Panc1 (cell line): ENCODE data around the gene B4GALT5. TPM values are rescaled to one million over a fixed set of nuclear protein-coding genes. Genes with fewer than 3 reads are reported as not detected.

Experiments
- ATAC-seq: fragments of 200-7000 bp; cut with Tn5 transposase; 2 replicates; pipeline ENCODE4 v1.9.1; 2020; ENCODE audit warnings: mild to moderate bottlenecking, moderate library complexity
- BruUV-seq: library from RNA; stranded (reverse); fragments of 400-500 nt; replicated peaks from 2 replicates; lab custom pipeline; 2021; lab: Mats Ljungman, UMichigan
- CTCF ChIA-PET: fragments of 300-600 bp; sonication (Branson Sonifier 250); formaldehyde crosslinking; loops from one replicate; lab custom pipeline; 2022; ENCODE audit warnings: antibody characterized with exemption; lab: Charles Lee
- POLR2A ChIA-PET: fragments of 300-600 bp; sonication (Branson Sonifier 250); formaldehyde crosslinking; loops from one replicate; lab custom pipeline; 2022; ENCODE audit warnings: antibody characterized with exemption; lab: Charles Lee
- DNase-seq: peaks from one replicate; pipeline ENCODE4 v3.0.0-alpha.2; 2010; ENCODE audit warnings: low read depth, low spot score
- H3K27ac ChIP-seq: 2 replicates; pipeline ENCODE4 v1.5.1; 2011; ENCODE audit warnings: mild to moderate bottlenecking, low read length, inconsistent platforms
- H3K27me3 ChIP-seq: fragments of 200-500 bp; sonication (Bioruptor generic); 2 replicates; pipeline ENCODE4 v1.6.0; 2014; ENCODE audit warnings: low read length, inconsistent platforms; ENCODE audit not compliant: control insufficient read depth, insufficient read depth
- H3K36me3 ChIP-seq: fragments of 200-500 bp; sonication (Bioruptor generic); 2 replicates; pipeline ENCODE4 v1.5.1; 2014; ENCODE audit warnings: inconsistent platforms, mild to moderate bottlenecking, low read length, moderate library complexity; ENCODE audit not compliant: control insufficient read depth, insufficient read depth
- H3K4me1 ChIP-seq: 2 replicates; pipeline ENCODE4 v1.5.1; 2011; ENCODE audit warnings: inconsistent platforms, mild to moderate bottlenecking, low read length, moderate library complexity; ENCODE audit not compliant: control insufficient read depth, insufficient read depth
- H3K4me3 ChIP-seq, 2 experiments: 2 replicates each; pipeline ENCODE4 v1.5.1; 2011 to 2012; ENCODE audit warnings: low read depth in 2 of 2, low read length in 2 of 2, mild to moderate bottlenecking in 2 of 2, inconsistent platforms in 1 of 2, moderate library complexity in 1 of 2
- H3K9me3 ChIP-seq: fragments of 200-500 bp; sonication (Bioruptor generic); 2 replicates; pipeline ENCODE4 v1.5.1; 2014; ENCODE audit warnings: low read depth, mild to moderate bottlenecking, inconsistent platforms, low read length, moderate library complexity; ENCODE audit not compliant: control insufficient read depth, insufficient read depth
- CTCF ChIP-seq: fragments of 450-650 bp; IDR thresholded peaks from 2 replicates; pipeline ENCODE4 v1.5.1; 2017; ENCODE audit warnings: mild to moderate bottlenecking
- POLR2AphosphoS5 ChIP-seq: IDR thresholded peaks from 2 replicates; pipeline ENCODE4 v1.6.1; 2012; ENCODE audit warnings: mild to moderate bottlenecking, low read depth, low read length, moderate library complexity
- REST ChIP-seq, 2 experiments: IDR thresholded peaks; 2 replicates each; pipeline ENCODE4 v1.6.1; 2011 to 2012; ENCODE audit warnings: low read depth in 2 of 2, control low read depth in 1 of 2, low read length in 1 of 2, mild to moderate bottlenecking in 1 of 2, moderate library complexity in 1 of 2; ENCODE audit not compliant: insufficient read depth in 1 of 2
- SIN3A ChIP-seq: IDR thresholded peaks from 2 replicates; pipeline ENCODE4 v1.6.1; 2012; ENCODE audit warnings: low read depth, mild to moderate bottlenecking, low read length, moderate library complexity, borderline replicate concordance; ENCODE audit not compliant: insufficient read depth
- TCF7L2 ChIP-seq: IDR thresholded peaks from 2 replicates; pipeline ENCODE4 v1.6.1; 2011; ENCODE audit warnings: mild to moderate bottlenecking, low read depth, low read length, inconsistent platforms
- in situ Hi-C: cut with HindIII; loops from 2 replicates; pipeline ENCODE4 v1.10.0; 2016; ENCODE audit warnings: low sequenced_read_pairs, low pct_unique_long_range_greater_than_20kb
- intact Hi-C: fragments of 100-400 bp; cut with micrococcal nuclease; formaldehyde crosslinking; loops from one replicate; pipeline ENCODE4 v1.10.0; 2022; ENCODE audit not compliant: unreplicated experiment
- total RNA-seq: library from RNA; stranded (reverse); gene quantifications from one replicate; pipeline ENCODE4 v1.2.1, GENCODE V29; 2021; ENCODE audit not compliant: unreplicated experiment

The B4GALT5 gene
- total RNA-seq, 1 experiment from 2014 or later = 40.0 TPM

DNA sequence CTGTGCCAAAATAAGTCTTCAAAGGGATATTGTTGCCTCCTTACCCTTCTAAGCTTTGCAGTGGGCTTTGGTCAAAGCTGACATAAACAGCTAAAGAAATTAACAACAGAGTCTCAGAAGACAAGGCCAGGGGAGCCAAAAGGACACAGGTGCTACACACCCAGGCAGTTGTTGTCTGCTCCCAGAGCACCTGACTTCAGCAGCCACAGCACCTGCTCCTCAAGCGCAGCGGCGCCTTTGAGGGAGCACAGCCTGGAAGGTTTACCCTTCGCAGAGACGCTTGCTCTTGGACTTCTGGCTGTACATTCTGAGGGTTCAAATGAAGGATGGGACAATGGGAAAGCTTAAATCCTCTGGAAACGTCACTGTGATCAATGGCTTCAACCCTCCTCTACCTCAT lies 16.6 kb downstream of the B4GALT5 start:
- POLR2A ChIA-PET = interaction anchor here (0.6 kb wide), 3 partner anchors 227 to 1032 kb away, joined by 4 to 13 read pairs (median 7); no protein-coding TSS in a partner anchor
- peaks cover 59% of the 10 kb centered on the region for H3K4me1 ChIP-seq

GRCh38 chr20:49696594-49696993 lies 17.1 kb downstream of the B4GALT5 start:
- BruUV-seq = no TSS peak
- H3K27ac ChIP-seq = no peak overlapping the region; the same call in 1 of the 2 replicates
- POLR2A ChIA-PET = interaction anchor here (0.6 kb wide), 3 partner anchors 228 to 1033 kb away, joined by 4 to 13 read pairs (median 7); no protein-coding TSS in a partner anchor
- CTCF ChIA-PET = no interaction called here
- TF ChIP-seq CTCF (no peak), POLR2AphosphoS5 (no peak), SIN3A (no peak), TCF7L2 (no peak), REST (IDR thresholded peaks at IDR 0.05; ENCODE audit: insufficient read depth in 1 of 2, low read depth in 2 of 2, low read length in 1 of 2) (no peak)
- in situ Hi-C loops (no loop called here), intact Hi-C loops (no loop called here)
- peaks cover 62% of the 10 kb centered on the region for H3K4me1 ChIP-seq
- H3K9me3 ChIP-seq = no peaks in the 10 kb centered on the region
- no peaks in the 10 kb centered on the region for H3K27me3 ChIP-seq
- no peaks in the 10 kb centered on the region for H3K36me3 ChIP-seq
- ATAC-seq (no peak), DNase-seq (no peak)
- H3K4me3 ChIP-seq = no peak overlapping the region

More for the DNA sequence above, 16.6 kb downstream of the B4GALT5 start:
- H3K27me3 ChIP-seq = no peaks in the 10 kb centered on the region
- DNase-seq (no peak), ATAC-seq (no peak)
- peak overlapping the region; percentile 19; the same call in 1 of the 2 replicates for H3K27ac ChIP-seq
- BruUV-seq = no TSS peak
- in situ Hi-C loops = no loop called here
- no peaks in the 10 kb centered on the region for H3K9me3 ChIP-seq
- CTCF ChIA-PET = no interaction called here
- intact Hi-C loops = no loop called here
- H3K36me3 ChIP-seq = no peaks in the 10 kb centered on the region
- no peak overlapping the region for H3K4me3 ChIP-seq
- TF ChIP-seq TCF7L2 = no peak
- TF ChIP-seq CTCF = no peak
- no peak for TF ChIP-seq SIN3A
- no peak for TF ChIP-seq POLR2AphosphoS5
- TF ChIP-seq REST (IDR thresholded peaks at IDR 0.05; ENCODE audit: insufficient read depth in 1 of 2, low read depth in 2 of 2, low read length in 1 of 2) = no peak
